Activated CD4-positive, alpha-beta memory T cell treated with anti-CD3 and anti-CD28 coated beads, Interleukin-2, amount 10 ng/mL, durations not matched to agents 7 days and 5 days (primary cell): ENCODE data around the gene CDKN2B-AS1. TPM values are rescaled to one million over a fixed set of nuclear protein-coding genes. Genes with fewer than 3 reads are reported as not detected.

Experiments
- CTCF ChIA-PET: fragments of 350-600 bp; sonication (Branson Sonifier 250); formaldehyde crosslinking; loops from one replicate; lab custom pipeline; 2021; ENCODE audit warnings: antibody characterized with exemption, inconsistent platforms; lab: Charles Lee
- POLR2A ChIA-PET: fragments of 350-600 bp; sonication (Branson Sonifier 250); formaldehyde crosslinking; loops from one replicate; lab custom pipeline; 2021; ENCODE audit warnings: antibody characterized with exemption; lab: Charles Lee
- DNase-seq: peaks from one replicate; pipeline ENCODE4 v3.0.0-alpha.2; 2020
- H3K27ac Mint-ChIP-seq: one replicate; pipeline ENCODE4 v1.8.0; 2021; ENCODE audit warnings: mild to moderate bottlenecking, mixed read lengths
- H3K27me3 Mint-ChIP-seq: one replicate; pipeline ENCODE4 v1.8.0; 2021; ENCODE audit warnings: mixed read lengths
- H3K36me3 Mint-ChIP-seq: one replicate; pipeline ENCODE4 v1.8.0; 2021; ENCODE audit warnings: low read depth, mixed read lengths
- H3K4me1 Mint-ChIP-seq: one replicate; pipeline ENCODE4 v1.8.0; 2021; ENCODE audit warnings: mixed read lengths
- H3K4me3 Mint-ChIP-seq: one replicate; pipeline ENCODE4 v1.8.0; 2021; ENCODE audit warnings: mild to moderate bottlenecking, mixed read lengths
- H3K9me3 Mint-ChIP-seq: one replicate; pipeline ENCODE4 v1.8.0; 2021; ENCODE audit warnings: mixed read lengths
- total RNA-seq, 2 experiments: library from RNA; stranded (reverse); gene quantifications; one replicate each; pipeline ENCODE4 v1.2.3, GENCODE V29; 2021

CDKN2B-AS1 gene
- total RNA-seq, 2 experiments from 2014 or later = 2.6 TPM

DNA sequence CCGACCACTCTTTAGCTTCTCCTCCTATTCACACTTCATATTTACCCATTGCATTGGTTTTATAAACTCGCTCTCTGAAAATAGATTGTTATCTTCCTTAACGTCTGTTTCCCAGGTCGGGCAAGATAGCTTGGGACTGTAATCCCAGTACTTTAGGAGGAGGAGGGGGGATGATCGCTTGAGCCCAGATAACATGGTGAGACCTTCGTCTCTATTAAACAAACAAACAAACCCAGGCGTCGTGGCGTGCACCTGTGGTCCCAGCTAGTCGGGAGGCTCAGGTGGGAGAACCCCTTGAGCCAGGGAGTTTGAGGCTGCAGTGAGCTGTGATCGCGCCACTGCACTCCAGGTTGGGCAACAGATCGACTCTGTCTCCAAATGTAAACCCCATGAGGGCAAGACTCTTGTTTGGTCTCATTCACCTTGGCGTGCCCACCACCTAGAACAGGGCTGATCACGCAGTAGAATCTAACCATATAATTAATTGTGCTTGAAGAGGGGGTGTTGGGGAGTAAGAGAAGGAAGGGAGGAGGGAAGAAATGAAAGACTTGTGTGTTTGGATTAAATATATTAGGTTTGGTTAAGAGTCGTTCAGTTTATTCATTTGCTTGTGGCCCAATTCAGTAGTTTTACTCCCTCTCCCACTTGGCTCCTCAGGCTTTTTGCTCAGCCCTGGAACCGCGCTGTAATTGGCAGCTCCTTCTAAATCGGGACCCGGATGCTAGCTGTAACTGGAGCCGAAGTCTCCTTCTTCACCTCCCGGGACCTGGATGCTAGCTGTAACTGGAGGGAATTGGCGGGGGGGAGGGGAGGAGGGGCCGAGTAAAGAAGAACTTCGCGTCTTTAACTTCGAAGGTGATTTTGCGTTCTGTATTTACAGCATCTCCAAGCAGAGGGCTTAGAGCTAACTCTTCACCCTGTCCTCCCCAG is 25.3 kb upstream of the CDKN2B-AS1 start:
- Mint-ChIP-seq H3K4me3 (peak overlapping the region; percentile 14), H3K36me3 (peaks cover 26% of the 10 kb centered on the region), H3K4me1 (peaks cover 43% of the 10 kb centered on the region), H3K27me3 (peaks cover 94% of the 10 kb centered on the region), H3K27ac (peak overlapping the region; percentile 33), H3K9me3 (peaks cover 9% of the 10 kb centered on the region)
- no peak for DNase-seq
- ChIA-PET CTCF (interaction anchor here (1.0 to 3.2 kb wide), 7 partner anchors 12 to 275 kb away, joined by 3 to 27 read pairs (median 4); no protein-coding TSS in a partner anchor), POLR2A (interaction anchor here (0.7 to 1.8 kb wide), 5 partner anchors 11 to 111 kb away, joined by 3 to 7 read pairs (median 3); no protein-coding TSS in a partner anchor)

GRCh38 chr9:21969951-21970799 is 24.4 kb upstream of the CDKN2B-AS1 start:
- Mint-ChIP-seq H3K4me1 (peaks cover 42% of the 10 kb centered on the region), H3K36me3 (peaks cover 26% of the 10 kb centered on the region), H3K27ac (peak overlapping the region; percentile 6), H3K4me3 (no peak overlapping the region), H3K27me3 (peaks cover 94% of the 10 kb centered on the region), H3K9me3 (peaks cover 9% of the 10 kb centered on the region)
- DNase-seq = no peak
- ChIA-PET POLR2A (interaction anchor here (0.8 kb wide), 1 partner anchor 135 kb away, joined by 3 read pairs; no protein-coding TSS in a partner anchor), CTCF (interaction anchor here (1.0 to 4.0 kb wide), 8 partner anchors 13 to 274 kb away, joined by 3 to 28 read pairs (median 4); partner anchors contain the start of gene CDKN2B)

GRCh38 chr9:21970800-21971640 is 23.6 kb upstream of the CDKN2B-AS1 start:
- H3K36me3 Mint-ChIP-seq = peaks cover 26% of the 10 kb centered on the region
- no peak for DNase-seq
- H3K27ac Mint-ChIP-seq = peak overlapping the region; percentile 8
- peaks cover 94% of the 10 kb centered on the region for H3K27me3 Mint-ChIP-seq
- POLR2A ChIA-PET = interaction anchor here (0.7 to 2.0 kb wide), 3 partner anchors 24 to 159 kb away, joined by 3 to 5 read pairs (median 3); partner anchors contain the start of genes CDKN2A and CDKN2B-AS1
- H3K4me1 Mint-ChIP-seq = peaks cover 42% of the 10 kb centered on the region
- no peak overlapping the region for H3K4me3 Mint-ChIP-seq
- H3K9me3 Mint-ChIP-seq = peaks cover 9% of the 10 kb centered on the region
- CTCF ChIA-PET = interaction anchor here (0.8 to 4.0 kb wide), 7 partner anchors 12 to 273 kb away, joined by 3 to 28 read pairs (median 3); partner anchors contain the start of gene CDKN2B

GRCh38 chr9:21972361-21972760 is 22.2 kb upstream of the CDKN2B-AS1 start:
- ChIA-PET CTCF (interaction anchor here (0.8 to 4.0 kb wide), 4 partner anchors 36 to 160 kb away, joined by 3 to 28 read pairs (median 3); partner anchors contain the start of gene CDKN2B), POLR2A (interaction anchor here (2.0 kb wide), 1 partner anchor 22 kb away, joined by 5 read pairs; the partner anchor contains the start of genes CDKN2A and CDKN2B-AS1)
- Mint-ChIP-seq H3K4me1 (peaks cover 40% of the 10 kb centered on the region), H3K36me3 (peaks cover 24% of the 10 kb centered on the region), H3K9me3 (peaks cover 9% of the 10 kb centered on the region), H3K27me3 (peaks cover 91% of the 10 kb centered on the region), H3K4me3 (no peak overlapping the region), H3K27ac (no peak overlapping the region)
- DNase-seq = no peak

GRCh38 chr9:21974343-21974721 is 20.3 kb upstream of the CDKN2B-AS1 start:
- H3K36me3 Mint-ChIP-seq = peaks cover 18% of the 10 kb centered on the region
- H3K27ac Mint-ChIP-seq = peak overlapping the region; percentile 41
- CTCF ChIA-PET = interaction anchor here (4.0 kb wide), 1 partner anchor 34 kb away, joined by 28 read pairs; the partner anchor contains the start of gene CDKN2B
- H3K9me3 Mint-ChIP-seq = peaks cover 4% of the 10 kb centered on the region
- peaks cover 88% of the 10 kb centered on the region for H3K27me3 Mint-ChIP-seq
- POLR2A ChIA-PET = no interaction called here
- no peak for DNase-seq
- H3K4me3 Mint-ChIP-seq = peak overlapping the region; percentile 63
- peaks cover 32% of the 10 kb centered on the region for H3K4me1 Mint-ChIP-seq

DNA sequence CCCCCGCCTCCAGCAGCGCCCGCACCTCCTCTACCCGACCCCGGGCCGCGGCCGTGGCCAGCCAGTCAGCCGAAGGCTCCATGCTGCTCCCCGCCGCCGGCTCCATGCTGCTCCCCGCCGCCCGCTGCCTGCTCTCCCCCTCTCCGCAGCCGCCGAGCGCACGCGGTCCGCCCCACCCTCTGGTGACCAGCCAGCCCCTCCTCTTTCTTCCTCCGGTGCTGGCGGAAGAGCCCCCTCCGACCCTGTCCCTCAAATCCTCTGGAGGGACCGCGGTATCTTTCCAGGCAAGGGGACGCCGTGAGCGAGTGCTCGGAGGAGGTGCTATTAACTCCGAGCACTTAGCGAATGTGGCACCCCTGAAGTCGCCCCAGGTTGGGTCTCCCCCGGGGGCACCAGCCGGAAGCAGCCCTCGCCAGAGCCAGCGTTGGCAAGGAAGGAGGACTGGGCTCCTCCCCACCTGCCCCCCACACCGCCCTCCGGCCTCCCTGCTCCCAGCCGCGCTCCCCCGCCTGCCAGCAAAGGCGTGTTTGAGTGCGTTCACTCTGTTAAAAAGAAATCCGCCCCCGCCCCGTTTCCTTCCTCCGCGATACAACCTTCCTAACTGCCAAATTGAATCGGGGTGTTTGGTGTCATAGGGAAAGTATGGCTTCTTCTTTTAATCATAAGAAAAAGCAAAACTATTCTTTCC is 19.7 kb upstream of the CDKN2B-AS1 start:
- ChIA-PET CTCF (interaction anchor here (2.2 to 4.0 kb wide), 2 partner anchors 33 to 34 kb away, joined by 19 to 28 read pairs; partner anchors contain the start of gene CDKN2B), POLR2A (interaction anchor here (1.2 kb wide), 1 partner anchor 20 kb away, joined by 4 read pairs; the partner anchor contains the start of genes CDKN2A and CDKN2B-AS1)
- peaks cover 88% of the 10 kb centered on the region for H3K27me3 Mint-ChIP-seq
- H3K27ac Mint-ChIP-seq = no peak overlapping the region
- peaks cover 16% of the 10 kb centered on the region for H3K36me3 Mint-ChIP-seq
- H3K4me1 Mint-ChIP-seq = peaks cover 34% of the 10 kb centered on the region
- DNase-seq = peak; percentile 47
- peaks cover 4% of the 10 kb centered on the region for H3K9me3 Mint-ChIP-seq
- peak overlapping the region; percentile 63 for H3K4me3 Mint-ChIP-seq

- Mint-ChIP-seq H3K27me3 (peaks cover 78% of the 10 kb centered on the region), H3K36me3 (peaks cover 5% of the 10 kb centered on the region), H3K4me1 (peaks cover 30% of the 10 kb centered on the region), H3K9me3 (no peaks in the 10 kb centered on the region), H3K4me3 (no peak overlapping the region), H3K27ac (no peak overlapping the region)
- ChIA-PET POLR2A (interaction anchor here (0.7 to 1.4 kb wide), 4 partner anchors 9 to 18 kb away, joined by 3 to 5 read pairs (median 4); partner anchors contain the start of genes CDKN2A and CDKN2B-AS1), CTCF (interaction anchor here (0.9 to 2.2 kb wide), 5 partner anchors 16 to 267 kb away, joined by 3 to 19 read pairs (median 3); partner anchors contain the start of genes CDKN2B and CDKN2B-AS1)
- DNase-seq = no peak
Observed at GRCh38 chr9:21976334-21976875, 18.2 kb upstream of the CDKN2B-AS1 start.

GRCh38 chr9:21982391-21982790 is 12.2 kb upstream of the CDKN2B-AS1 start:
- POLR2A ChIA-PET = interaction anchor here (0.9 to 1.1 kb wide), 2 partner anchors 12 to 14 kb away, joined by 3 to 4 read pairs; partner anchors contain the start of genes CDKN2A and CDKN2B-AS1
- H3K36me3 Mint-ChIP-seq = peaks cover 5% of the 10 kb centered on the region

DNA sequence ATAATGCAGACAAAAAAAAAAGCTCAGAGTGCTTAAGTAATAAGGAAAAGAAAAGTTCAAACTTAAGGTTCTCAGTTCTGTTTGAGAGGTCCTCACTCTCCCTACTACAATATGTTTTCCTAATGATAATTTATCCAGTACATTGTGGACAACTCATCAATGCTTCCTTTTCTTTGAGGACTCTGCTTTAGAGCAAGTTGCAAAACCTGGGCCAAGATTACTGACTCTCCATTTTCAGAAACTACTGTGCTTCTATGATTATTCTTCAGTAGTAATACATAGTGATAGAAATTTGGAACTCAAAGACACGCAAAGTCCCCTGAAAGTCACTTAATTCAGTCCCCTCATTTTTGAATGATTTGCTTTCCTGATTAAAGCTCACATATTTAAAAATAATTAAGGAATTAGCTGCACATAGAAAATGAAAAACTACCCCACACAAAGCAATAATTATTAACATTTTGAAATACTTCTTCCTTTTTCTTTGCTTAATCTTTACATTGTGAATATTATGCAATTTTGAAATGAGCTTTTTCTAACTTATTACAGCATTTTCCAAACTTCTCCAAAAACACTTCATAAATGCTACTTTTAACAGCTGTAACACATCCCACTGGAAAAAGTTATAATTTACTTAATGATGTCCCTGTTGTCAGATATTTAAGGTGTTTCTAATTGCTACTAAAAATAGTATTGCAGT is 11.6 kb upstream of the CDKN2B-AS1 start:
- no peaks in the 10 kb centered on the region for H3K9me3 Mint-ChIP-seq
- DNase-seq = no peak
- peaks cover 5% of the 10 kb centered on the region for H3K36me3 Mint-ChIP-seq
- no peak overlapping the region for H3K27ac Mint-ChIP-seq
- H3K27me3 Mint-ChIP-seq = peaks cover 49% of the 10 kb centered on the region
- H3K4me1 Mint-ChIP-seq = peaks cover 12% of the 10 kb centered on the region
- ChIA-PET POLR2A (interaction anchor here (0.9 to 1.1 kb wide), 2 partner anchors 12 to 14 kb away, joined by 3 to 4 read pairs; partner anchors contain the start of genes CDKN2A and CDKN2B-AS1), CTCF (interaction anchor here (1.1 to 5.6 kb wide), 3 partner anchors 12 to 169 kb away, joined by 3 to 41 read pairs (median 3); partner anchors contain the start of gene CDKN2B)
- H3K4me3 Mint-ChIP-seq = no peak overlapping the region

More at GRCh38 chr9:21982391-21982790, 12.2 kb upstream of the CDKN2B-AS1 start:
- Mint-ChIP-seq H3K27me3 (peaks cover 55% of the 10 kb centered on the region), H3K4me1 (peaks cover 8% of the 10 kb centered on the region), H3K9me3 (no peaks in the 10 kb centered on the region), H3K27ac (no peak overlapping the region), H3K4me3 (no peak overlapping the region)
- DNase-seq = no peak
- CTCF ChIA-PET = interaction anchor here (1.2 to 5.6 kb wide), 2 partner anchors 26 to 168 kb away, joined by 4 to 41 read pairs; partner anchors contain the start of gene CDKN2B

DNA sequence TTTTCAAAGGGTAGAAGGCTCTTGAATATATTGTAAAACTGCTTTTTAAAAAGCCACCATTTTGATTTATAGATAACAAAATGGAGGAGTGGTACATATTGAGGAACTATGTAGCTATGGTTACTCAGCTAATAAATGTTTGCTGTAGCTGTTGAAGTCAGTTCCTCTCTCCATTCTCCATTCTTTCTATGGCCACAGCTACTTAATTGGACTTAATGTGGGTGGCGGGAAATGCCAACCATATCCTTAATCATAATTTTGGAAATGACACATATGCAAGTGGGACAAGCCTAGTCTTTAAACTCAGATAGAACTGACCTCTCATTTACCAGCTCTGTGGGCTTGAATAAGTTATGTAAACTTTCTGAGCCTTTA is 11.0 kb upstream of the CDKN2B-AS1 start:
- ChIA-PET POLR2A (interaction anchor here (1.1 kb wide), 1 partner anchor 11 kb away, joined by 4 read pairs; the partner anchor contains the start of genes CDKN2A and CDKN2B-AS1), CTCF (interaction anchor here (1.1 to 5.6 kb wide), 3 partner anchors 12 to 170 kb away, joined by 3 to 41 read pairs (median 3); partner anchors contain the start of gene CDKN2B)
- H3K4me3 Mint-ChIP-seq = no peak overlapping the region
- H3K27me3 Mint-ChIP-seq = peaks cover 51% of the 10 kb centered on the region
- H3K36me3 Mint-ChIP-seq = peaks cover 8% of the 10 kb centered on the region
- DNase-seq = no peak
- no peak overlapping the region for H3K27ac Mint-ChIP-seq
- H3K9me3 Mint-ChIP-seq = no peaks in the 10 kb centered on the region
- H3K4me1 Mint-ChIP-seq = peaks cover 15% of the 10 kb centered on the region
